Activated CD4-positive, alpha-beta T cell treated with anti-CD3 and anti-CD28 coated beads, Interleukin-2, amount 50 U/mL, for 1 hour (primary cell): Measurements from ENCODE around the gene U2SURP.
"Not testable (repeated sequence)": the region's sequence is repeated elsewhere in the genome, so short reads cannot be mapped to it uniquely, and the experiment has no call there.

Source experiments
- DNase-seq: peaks from one replicate; pipeline ENCODE4 v3.0.0-alpha.2; 2020

The U2SURP gene

GRCh38 chr3:143073983-143074382 lies 72.6 kb downstream of the U2SURP start:
- DNase-seq, result not testable (repeated sequence)

GRCh38 chr3:143078883-143079282 lies 77.5 kb downstream of the U2SURP start:
- no peak for DNase-seq

GRCh38 chr3:143080196-143080595 lies 78.8 kb downstream of the U2SURP start:
- DNase-seq, result no peak

- no peak for DNase-seq
These were observed 80.0 kb downstream of the U2SURP start for GRCh38 chr3:143081365-143081764.

- no peak for DNase-seq
These were observed 80.7 kb downstream of the U2SURP start for GRCh38 chr3:143081844-143082778.

GRCh38 chr3:143083781-143084180 lies 82.4 kb downstream of the U2SURP start:
- no peak for DNase-seq

GRCh38 chr3:143084856-143085731 lies 83.7 kb downstream of the U2SURP start:
- no peak for DNase-seq

GRCh38 chr3:143088835-143089234 lies 87.5 kb downstream of the U2SURP start:
- DNase-seq, result no peak

GRCh38 chr3:143089965-143090364 lies 88.6 kb downstream of the U2SURP start:
- DNase-seq, result no peak

- no peak for DNase-seq
These were observed 89.1 kb downstream of the U2SURP start for GRCh38 chr3:143090486-143090885.

GRCh38 chr3:143090976-143091837 lies 89.8 kb downstream of the U2SURP start:
- no peak for DNase-seq

GRCh38 chr3:143092191-143092590 lies 90.8 kb downstream of the U2SURP start:
- DNase-seq, result no peak

GRCh38 chr3:143095813-143096212 lies 94.4 kb downstream of the U2SURP start:
- no peak for DNase-seq

GRCh38 chr3:143098032-143098764 lies 96.8 kb downstream of the U2SURP start:
- no peak for DNase-seq

GRCh38 chr3:143099210-143099609 lies 97.8 kb downstream of the U2SURP start:
- no peak for DNase-seq

- no peak for DNase-seq
These were observed 98.3 kb downstream of the U2SURP start for GRCh38 chr3:143099690-143100089.

GRCh38 chr3:143100451-143100850 lies 99.1 kb downstream of the U2SURP start:
- no peak for DNase-seq

- no peak for DNase-seq
These were observed 100.5 kb downstream of the U2SURP start for GRCh38 chr3:143101792-143102381.

GRCh38 chr3:143103652-143104051 lies 102.3 kb downstream of the U2SURP start:
- no peak for DNase-seq

GRCh38 chr3:143105170-143105569 lies 103.8 kb downstream of the U2SURP start:
- DNase-seq, result no peak

- no peak for DNase-seq
These were observed 108.5 kb downstream of the U2SURP start for GRCh38 chr3:143109861-143110260.
